CD14-positive monocyte (primary cell): Measurements from ENCODE around the gene AQP3. TPM values are rescaled to one million over a fixed set of nuclear protein-coding genes. Genes with fewer than 3 reads are reported as not detected.

Experiments used
- DNase-seq, 3 donors: peaks; one replicate each; pipeline ENCODE4 v3.0.0-alpha.2; 2011 to 2022
- H2AFZ ChIP-seq: 2 replicates; pipeline ENCODE4 v1.6.0; 2012; ENCODE audit warnings: mild to moderate bottlenecking, low read depth, low read length, inconsistent platforms; ENCODE audit not compliant: insufficient read depth, poor library complexity, severe bottlenecking
- H3K27ac ChIP-seq, 2 donors: 1 replicate in 1 of 2; 2 replicates in 1 of 2; pipeline ENCODE4 v1.5.1; 2012 to 2013; ENCODE audit warnings: low read length in 2 of 2, control low read depth in 1 of 2, inconsistent platforms in 1 of 2, low read depth in 1 of 2, mild to moderate bottlenecking in 1 of 2
- H3K27me3 ChIP-seq, 2 donors: one replicate each; pipeline versions ENCODE4 v1.6.0 to v1.6.1; 2011 to 2013; ENCODE audit warnings: low read length in 2 of 2; ENCODE audit not compliant: control insufficient read depth in 2 of 2, insufficient read depth in 2 of 2
- H3K36me3 ChIP-seq, 2 donors: replicated peaks in 1 of 2; 1 replicate in 1 of 2; 2 replicates in 1 of 2; pipeline versions ENCODE4 v1.5.1 to v1.6.1; 2012 to 2013; ENCODE audit warnings: low read length in 2 of 2, control low read depth in 1 of 2, inconsistent platforms in 1 of 2, mild to moderate bottlenecking in 1 of 2; ENCODE audit not compliant: insufficient read depth in 2 of 2, control insufficient read depth in 1 of 2
- H3K4me1 ChIP-seq, 2 donors: 1 replicate in 1 of 2; 2 replicates in 1 of 2; pipeline versions ENCODE4 v1.5.1 to v1.6.1; 2012 to 2013; ENCODE audit warnings: low read length in 2 of 2, control low read depth in 1 of 2, inconsistent platforms in 1 of 2, mild to moderate bottlenecking in 1 of 2, moderate library complexity in 1 of 2; ENCODE audit not compliant: insufficient read depth in 2 of 2, control insufficient read depth in 1 of 2
- H3K4me2 ChIP-seq: replicated peaks from 2 replicates; pipeline ENCODE3; 2012; ENCODE audit warnings: low read length, moderate library complexity, mild to moderate bottlenecking; ENCODE audit not compliant: poor library complexity, severe bottlenecking; ENCODE audit errors: extremely low read depth
- H3K4me3 ChIP-seq, 3 experiments: fragments of 200-600 bp in 1 of 3; sonication (generic) in 1 of 3; replicated peaks in 1 of 3; 1 replicate in 2 of 3; 2 replicates in 1 of 3; pipeline ENCODE4 v1.5.1; 2011 to 2013; ENCODE audit warnings: low read length in 3 of 3, mild to moderate bottlenecking in 3 of 3, control low read depth in 2 of 3, low read depth in 2 of 3, inconsistent platforms in 1 of 3, moderate library complexity in 1 of 3
- H3K79me2 ChIP-seq: 2 replicates; pipeline ENCODE4 v1.6.0; 2012; ENCODE audit warnings: mild to moderate bottlenecking, control low read depth, inconsistent platforms, low read length, moderate library complexity; ENCODE audit not compliant: insufficient read depth
- H3K9ac ChIP-seq: 2 replicates; pipeline ENCODE4 v1.6.0; 2017; ENCODE audit warnings: low read length, mild to moderate bottlenecking; ENCODE audit not compliant: insufficient read depth, poor library complexity, severe bottlenecking
- H3K9me3 ChIP-seq, 2 donors: replicated peaks in 1 of 2; 1 replicate in 1 of 2; 2 replicates in 1 of 2; pipeline versions ENCODE4 v1.5.1 to v1.6.1; 2012 to 2013; ENCODE audit warnings: low read length in 2 of 2, control low read depth in 1 of 2; ENCODE audit not compliant: control insufficient read depth in 1 of 2, insufficient read depth in 1 of 2
- H4K20me1 ChIP-seq: 2 replicates; pipeline ENCODE4 v1.6.0; 2012; ENCODE audit warnings: mild to moderate bottlenecking, low read length, control low read depth, moderate library complexity; ENCODE audit not compliant: insufficient read depth
- H3K27ac Mint-ChIP-seq, 7 donors: one replicate each; pipeline ENCODE4 v1.8.0; 2020; ENCODE audit warnings: mild to moderate bottlenecking in 7 of 7, mixed read lengths in 7 of 7, moderate library complexity in 6 of 7, inconsistent platforms in 2 of 7
- H3K27me3 Mint-ChIP-seq, 3 donors: one replicate each; pipeline ENCODE4 v1.8.0; 2021 to 2022; ENCODE audit warnings: low read depth in 3 of 3, mild to moderate bottlenecking in 3 of 3, mixed read lengths in 3 of 3, moderate library complexity in 3 of 3, inconsistent platforms in 1 of 3
- H3K36me3 Mint-ChIP-seq, 2 donors: one replicate each; pipeline ENCODE4 v1.8.0; 2020; ENCODE audit warnings: mixed read lengths in 2 of 2, inconsistent platforms in 1 of 2, mild to moderate bottlenecking in 1 of 2
- H3K4me1 Mint-ChIP-seq: one replicate; pipeline ENCODE4 v1.8.0; 2020; ENCODE audit warnings: mild to moderate bottlenecking, mixed read lengths
- H3K4me3 Mint-ChIP-seq, 2 donors: one replicate each; pipeline ENCODE4 v1.8.0; 2020; ENCODE audit warnings: mild to moderate bottlenecking in 2 of 2, mixed read lengths in 2 of 2, moderate library complexity in 1 of 2
- H3K9me3 Mint-ChIP-seq, 7 donors: one replicate each; pipeline ENCODE4 v1.8.0; 2020 to 2022; ENCODE audit warnings: mixed read lengths in 7 of 7, mild to moderate bottlenecking in 6 of 7, moderate library complexity in 6 of 7, inconsistent platforms in 2 of 7
- CTCF ChIP-seq: fragments of 200-600 bp; IDR thresholded peaks from one replicate; pipeline ENCODE4 v1.8.0; 2022; ENCODE audit warnings: antibody characterized with exemption, mild to moderate bottlenecking
- WGBS: methylation state at CpG from one replicate; pipeline ENCODE4 v1.1.5; 2013; ENCODE audit warnings: missing lambda C conversion rate; ENCODE audit not compliant: insufficient coverage; 5-methylcytosine and 5-hydroxymethylcytosine counted together
- intact Hi-C, 2 donors: fragments of 100-400 bp; cut with micrococcal nuclease; formaldehyde crosslinking; loops; one replicate each; pipeline versions ENCODE4 v1.15.0 to v1.15.1; 2023
- polyA plus RNA-seq, 3 donors: library from polyadenylated mRNA; depleted of rRNA in 1 of 3; unstranded in 2 of 3; stranded (reverse) in 1 of 3; fragments of 300-500 nt in 2 of 3; fragments of >200 nt in 1 of 3; fragmentation: Illumina TruSeq in 2 of 3; gene quantifications; 1 replicate in 2 of 3; 2 replicates in 1 of 3; pipeline ENCODE4 v1.2.3, GENCODE V29; 2012 to 2021

Gene AQP3
- polyA plus RNA-seq, 3 donors = 0.39 to 0.70 (median 0.63) TPM

- no peak overlapping the region for H2AFZ ChIP-seq
- no peak for DNase-seq
- no peak overlapping the region for H3K9ac ChIP-seq
- no peak overlapping the region for H3K27ac ChIP-seq
- H3K4me3 Mint-ChIP-seq = no peak overlapping the region
- no peaks in the 10 kb centered on the region for H3K4me1 ChIP-seq
- H3K27me3 Mint-ChIP-seq = peaks cover 1 to 9% (median 5%) of the 10 kb centered on the region in 3 donors
- no peaks in the 10 kb centered on the region for H3K9me3 ChIP-seq
- no peaks in the 10 kb centered on the region for H3K79me2 ChIP-seq
- H3K36me3 ChIP-seq = no peaks in the 10 kb centered on the region
- no peaks in the 10 kb centered on the region for H3K27me3 ChIP-seq
- H3K4me3 ChIP-seq = no peak overlapping the region
- TF ChIP-seq CTCF = no peak
- H3K27ac Mint-ChIP-seq = no peak overlapping the region
- no peaks in the 10 kb centered on the region for H3K36me3 Mint-ChIP-seq
- 70% methylated on average over 3 of the region's 5 CpGs for WGBS
- H3K4me2 ChIP-seq = no peak overlapping the region
- no peaks in the 10 kb centered on the region for H4K20me1 ChIP-seq
- H3K4me1 Mint-ChIP-seq = no peaks in the 10 kb centered on the region
- H3K9me3 Mint-ChIP-seq = no peaks in the 10 kb centered on the region
- intact Hi-C loops = no loop called here
Observed at GRCh38 chr9:33416996-33417395, 30.4 kb downstream of the AQP3 start.

GRCh38 chr9:33415501-33416038 lies 31.8 kb downstream of the AQP3 start:
- H3K4me1 ChIP-seq = no peaks in the 10 kb centered on the region
- no peaks in the 10 kb centered on the region for H3K27me3 ChIP-seq
- H2AFZ ChIP-seq = no peak overlapping the region
- H3K36me3 Mint-ChIP-seq = no peaks in the 10 kb centered on the region
- H3K4me3 ChIP-seq = no peak overlapping the region
- H3K9ac ChIP-seq = no peak overlapping the region
- no peaks in the 10 kb centered on the region for H3K9me3 ChIP-seq
- no peak overlapping the region for H3K4me3 Mint-ChIP-seq
- no peaks in the 10 kb centered on the region for H3K36me3 ChIP-seq
- no peak overlapping the region for H3K4me2 ChIP-seq
- WGBS = 72% methylated on average over 9 of the region's 9 CpGs
- peak; percentile 12 to 36 (median 16) for DNase-seq
- no peaks in the 10 kb centered on the region for H3K4me1 Mint-ChIP-seq
- no peak overlapping the region for H3K27ac ChIP-seq
- peaks cover 1 to 9% (median 5%) of the 10 kb centered on the region in 3 donors for H3K27me3 Mint-ChIP-seq
- H3K79me2 ChIP-seq = no peaks in the 10 kb centered on the region
- peaks cover 0 to 3% (median 0%) of the 10 kb centered on the region in 7 donors for H3K9me3 Mint-ChIP-seq
- peak; percentile 68 for TF ChIP-seq CTCF
- peak overlapping the region in 1 of 7 donors; percentile 68 for H3K27ac Mint-ChIP-seq
- intact Hi-C loops = no loop called here
- H4K20me1 ChIP-seq = no peaks in the 10 kb centered on the region
